AG04450 (cell line): Measurements from ENCODE around the gene CCDC69. TPM values are rescaled to one million over a fixed set of nuclear protein-coding genes. Genes with fewer than 3 reads are reported as not detected.

ENCODE experiments used
- CTCF ChIA-PET: fragments of 300-600, 350-600 bp; formaldehyde crosslinking; extraction: SDS; loops from one replicate; lab custom pipeline; 2022; ENCODE audit warnings: antibody characterized with exemption, inconsistent platforms; lab: Charles Lee
- POLR2A ChIA-PET: fragments of 350-600 bp; formaldehyde crosslinking; extraction: SDS; loops from one replicate; lab custom pipeline; 2021; ENCODE audit warnings: antibody characterized with exemption, inconsistent platforms; lab: Yijun Ruan, JAX
- DNase-seq: peaks from one replicate; pipeline ENCODE4 v3.0.0-alpha.2; 2011; ENCODE audit warnings: low read depth, low spot score
- H3K27ac ChIP-seq: one replicate; pipeline ENCODE4 v1.5.1; 2012; ENCODE audit warnings: low read depth, low read length, control low read depth
- H3K27me3 ChIP-seq: one replicate; pipeline ENCODE4 v1.6.0; 2012; ENCODE audit warnings: low read length; ENCODE audit not compliant: control insufficient read depth, insufficient read depth
- H3K4me3 ChIP-seq: 2 replicates; pipeline ENCODE4 v1.5.1; 2011; ENCODE audit warnings: mild to moderate bottlenecking, low read depth, low read length, control low read depth
- H3K9me3 ChIP-seq: 2 replicates; pipeline ENCODE4 v1.5.1; 2012; ENCODE audit warnings: low read length; ENCODE audit not compliant: control insufficient read depth, insufficient read depth
- CTCF ChIP-seq: IDR thresholded peaks from 2 replicates; pipeline ENCODE4 v1.5.1; 2011; ENCODE audit warnings: low read depth, low read length, control low read depth, inconsistent platforms
- polyA plus RNA-seq: library from polyadenylated mRNA; depleted of rRNA; stranded (reverse); fragments of >200 nt; gene quantifications from 2 replicates; pipeline ENCODE4 v1.2.3, GENCODE V29; 2011

The CCDC69 gene
- polyA plus RNA-seq, 1 experiment, result 1.9 TPM

GRCh38 chr5:151196556-151197290 is 27.2 kb downstream of the CCDC69 start:
- Histone ChIP-seq H3K4me3 (no peak overlapping the region), H3K9me3 (no peaks in the 10 kb centered on the region), H3K27me3 (no peaks in the 10 kb centered on the region), H3K27ac (no peak overlapping the region)
- ChIA-PET CTCF (no interaction called here), POLR2A (no interaction called here)
- no peak for DNase-seq
- TF ChIP-seq CTCF, result no peak

- H3K9me3 ChIP-seq, result no peaks in the 10 kb centered on the region
- no peak for DNase-seq
- ChIA-PET CTCF (no interaction called here), POLR2A (no interaction called here)
- no peak overlapping the region for H3K27ac ChIP-seq
- H3K4me3 ChIP-seq, result no peak overlapping the region
- no peak for TF ChIP-seq CTCF
- no peaks in the 10 kb centered on the region for H3K27me3 ChIP-seq
Observed at GRCh38 chr5:151195622-151196021, 28.3 kb downstream of the CCDC69 start.

GRCh38 chr5:151192626-151193025 is 31.3 kb downstream of the CCDC69 start:
- H3K9me3 ChIP-seq, result no peaks in the 10 kb centered on the region
- no peak overlapping the region for H3K27ac ChIP-seq
- H3K27me3 ChIP-seq, result no peaks in the 10 kb centered on the region
- H3K4me3 ChIP-seq, result no peak overlapping the region
- ChIA-PET CTCF (interaction anchor here (1.1 to 1.9 kb wide), 2 partner anchors 28 to 123 kb away, joined by 3 to 4 read pairs; no protein-coding TSS in a partner anchor), POLR2A (no interaction called here)
- DNase-seq, result no peak
- TF ChIP-seq CTCF, result no peak

GRCh38 chr5:151191661-151192060 is 32.2 kb downstream of the CCDC69 start:
- no peaks in the 10 kb centered on the region for H3K27me3 ChIP-seq
- H3K9me3 ChIP-seq, result no peaks in the 10 kb centered on the region
- no peak overlapping the region for H3K4me3 ChIP-seq
- POLR2A ChIA-PET, result no interaction called here
- CTCF ChIA-PET, result interaction anchor here (1.1 to 1.9 kb wide), 2 partner anchors 27 to 124 kb away, joined by 3 to 4 read pairs; no protein-coding TSS in a partner anchor
- no peak overlapping the region for H3K27ac ChIP-seq
- TF ChIP-seq CTCF, result no peak
- no peak for DNase-seq

- Histone ChIP-seq H3K27ac (no peak overlapping the region), H3K4me3 (no peak overlapping the region), H3K27me3 (peaks cover 2% of the 10 kb centered on the region), H3K9me3 (no peaks in the 10 kb centered on the region)
- ChIA-PET POLR2A (no interaction called here), CTCF (interaction anchor here (1.1 kb wide), 1 partner anchor 25 kb away, joined by 3 read pairs; no protein-coding TSS in a partner anchor)
- no peak for TF ChIP-seq CTCF
- no peak for DNase-seq
Observed at GRCh38 chr5:151189151-151189550, 34.7 kb downstream of the CCDC69 start.
